NCI-H1417 (cell line): Measurements from ENCODE around the gene C6orf89.

ENCODE experiments used
- DNase-seq, 3 experiments: peaks; one replicate each; lab custom pipeline; 2025; lab: John Stamatoyannopoulos, UW

The C6orf89 gene

DNA sequence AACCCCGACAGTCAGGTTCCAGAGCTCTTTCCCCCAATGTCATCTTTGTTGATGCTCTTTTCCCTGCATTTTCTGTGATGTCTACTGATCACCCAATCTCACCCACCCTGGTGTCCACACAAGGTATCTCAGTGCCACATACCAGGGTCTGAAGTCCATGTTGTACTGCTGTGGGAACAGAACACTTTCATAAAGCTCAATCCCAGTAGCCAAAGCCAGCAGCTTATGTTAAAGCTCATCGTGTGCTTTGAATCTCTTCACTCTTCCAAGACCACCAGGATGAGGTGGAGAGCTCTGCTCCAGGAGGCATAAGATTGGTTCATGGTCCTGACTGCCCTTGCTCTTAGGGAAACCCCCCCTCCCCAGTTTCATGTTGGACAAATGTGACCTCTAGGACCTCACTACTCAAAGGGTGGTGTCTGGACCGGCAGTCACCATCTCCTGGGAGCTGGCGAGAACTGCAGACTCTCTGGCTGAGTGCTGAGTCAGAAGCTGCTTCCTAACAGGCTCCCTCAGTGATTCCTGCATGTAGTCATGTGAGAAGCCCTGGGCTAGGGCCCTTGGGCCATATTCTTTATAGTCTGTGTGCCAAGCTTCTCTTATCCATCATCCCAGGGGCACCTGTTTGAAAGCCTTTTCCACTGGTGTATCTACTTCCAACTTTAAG, 33.1 kb upstream of the C6orf89 start:
- DNase-seq, result no peak

DNA sequence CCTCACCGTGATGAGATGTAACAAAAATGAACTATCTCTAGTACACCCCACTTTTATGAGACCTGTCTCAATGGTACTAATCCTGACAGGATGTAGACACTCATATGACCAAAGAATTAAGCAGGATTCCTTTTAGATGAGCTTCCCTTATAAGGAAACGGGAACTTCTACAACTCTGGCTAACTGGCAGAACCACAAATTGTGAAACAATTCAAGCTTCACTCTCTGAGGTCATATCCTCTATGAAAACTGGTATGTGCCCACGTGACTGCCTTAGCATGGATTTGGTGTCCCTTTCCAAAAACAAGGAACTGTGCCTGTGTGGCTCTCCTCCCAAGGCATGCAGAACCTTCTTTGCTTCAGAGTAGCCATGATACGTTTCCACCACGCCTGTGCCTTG, 32.4 kb upstream of the C6orf89 start:
- no peak for DNase-seq

DNA sequence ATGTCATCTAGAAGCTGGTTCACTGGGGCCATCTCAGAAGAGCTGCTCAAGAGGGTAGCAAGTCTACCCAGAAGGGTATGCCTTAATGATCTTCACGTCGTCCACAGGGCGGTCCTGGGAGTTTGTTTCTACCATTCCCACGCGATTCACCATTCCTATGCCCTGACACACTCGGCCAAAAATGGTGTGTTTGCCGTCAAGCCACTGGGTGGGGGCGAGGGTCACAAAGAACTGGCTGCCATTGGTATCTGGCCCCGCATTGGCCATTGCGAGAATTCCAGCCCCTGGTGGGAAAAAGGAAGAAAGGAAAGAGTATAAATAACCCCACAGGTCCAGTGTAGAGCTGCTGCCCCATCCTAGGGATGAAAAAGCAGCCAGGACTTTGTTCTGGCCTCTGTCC, 30.0 kb upstream of the C6orf89 start:
- no peak for DNase-seq

DNA sequence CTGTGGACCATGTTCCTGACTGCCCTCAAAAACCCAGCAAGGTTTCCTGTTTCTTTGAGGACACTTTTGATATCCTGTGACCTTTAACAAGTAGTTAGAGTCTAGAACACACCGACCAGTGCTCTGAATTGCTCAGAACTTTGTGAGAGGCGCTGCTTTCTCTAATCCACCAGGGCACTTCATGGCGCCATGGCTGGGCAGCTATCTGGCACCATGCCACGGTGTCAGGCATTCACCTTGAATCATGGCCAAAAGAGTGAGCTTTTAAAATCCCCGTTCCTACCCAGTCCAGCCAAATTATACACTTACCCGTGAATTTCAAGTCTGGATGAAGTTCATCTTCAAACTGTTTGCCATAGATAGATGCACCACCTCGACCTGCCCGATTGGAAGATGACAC, 29.5 kb upstream of the C6orf89 start:
- peak in 1 of 3 experiments; percentile 11 for DNase-seq

GRCh38 chr6:36857325-36857724, 28.4 kb upstream of the C6orf89 start:
- DNase-seq, result no peak

GRCh38 chr6:36858407-36858981, 27.3 kb upstream of the C6orf89 start:
- no peak for DNase-seq

DNA sequence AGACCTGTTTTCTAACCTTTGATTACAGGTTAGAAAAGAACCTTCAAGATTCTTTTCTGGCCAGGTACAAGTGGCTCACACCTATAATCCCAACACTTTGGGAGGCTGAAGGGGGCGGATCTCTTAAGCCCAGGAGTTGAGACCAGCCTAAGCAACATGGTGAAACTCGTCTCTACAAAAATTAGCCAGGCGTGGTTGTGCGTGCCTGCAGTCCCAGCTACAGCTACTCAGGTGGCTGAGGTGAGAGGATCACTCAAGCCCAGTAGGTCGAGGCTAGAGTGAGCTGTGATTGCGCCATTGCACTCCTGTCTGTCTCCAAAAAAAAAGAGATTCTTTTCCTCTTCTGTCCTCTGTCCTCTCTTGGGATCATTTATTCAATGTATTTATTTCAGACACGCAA, 25.6 kb upstream of the C6orf89 start:
- no peak for DNase-seq

- DNase-seq, result no peak
Observed at GRCh38 chr6:36862164-36862847, 23.4 kb upstream of the C6orf89 start.

- DNase-seq, result no peak
Observed at GRCh38 chr6:36862848-36863382, 22.8 kb upstream of the C6orf89 start.

DNA sequence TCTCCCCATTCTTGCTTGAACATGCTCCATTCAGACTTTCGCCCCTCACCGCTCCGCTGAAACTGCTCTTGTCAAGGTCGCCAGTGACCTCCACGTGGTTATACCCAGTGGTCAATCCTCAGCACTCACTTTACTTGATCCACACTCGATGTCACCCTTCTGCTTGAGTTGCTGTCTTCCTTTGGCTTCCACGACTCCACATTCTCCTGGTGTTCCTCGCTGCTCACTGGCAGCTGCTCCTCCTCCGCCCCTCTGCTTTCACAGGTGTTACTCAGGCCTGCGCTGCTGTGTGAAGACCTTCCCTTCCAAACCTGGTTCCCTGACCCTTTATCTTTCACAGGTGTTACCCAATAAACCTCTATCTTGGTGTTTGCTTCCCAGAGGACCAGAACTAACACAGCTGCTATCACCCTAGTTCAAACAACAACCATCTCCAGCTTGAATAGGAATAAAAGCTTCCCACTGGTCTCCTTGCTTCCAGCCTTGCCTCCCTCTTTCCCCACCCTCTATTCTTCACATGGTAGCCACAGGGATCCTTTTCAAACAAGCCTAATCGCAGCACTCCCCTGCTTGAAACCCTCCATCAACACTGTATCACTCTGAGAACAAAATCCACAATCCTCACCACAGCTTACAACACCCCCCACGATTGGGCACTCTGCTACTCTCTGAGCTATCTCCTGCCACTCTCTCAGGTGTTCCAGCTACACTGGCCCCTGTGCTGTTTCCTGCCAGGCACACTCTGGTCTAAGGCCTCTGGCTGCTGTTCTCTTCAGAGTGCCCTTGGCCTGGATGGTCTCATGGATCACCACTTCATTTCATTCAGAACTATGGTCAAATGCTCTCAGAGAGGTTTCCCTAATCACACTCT, 21.8 kb upstream of the C6orf89 start:
- peak; percentile 19 to 90 (median 77) for DNase-seq

- DNase-seq, result peak in 2 of 3 experiments; percentile 8 to 61
Observed at GRCh38 chr6:36865835-36866234, 19.9 kb upstream of the C6orf89 start.

DNA sequence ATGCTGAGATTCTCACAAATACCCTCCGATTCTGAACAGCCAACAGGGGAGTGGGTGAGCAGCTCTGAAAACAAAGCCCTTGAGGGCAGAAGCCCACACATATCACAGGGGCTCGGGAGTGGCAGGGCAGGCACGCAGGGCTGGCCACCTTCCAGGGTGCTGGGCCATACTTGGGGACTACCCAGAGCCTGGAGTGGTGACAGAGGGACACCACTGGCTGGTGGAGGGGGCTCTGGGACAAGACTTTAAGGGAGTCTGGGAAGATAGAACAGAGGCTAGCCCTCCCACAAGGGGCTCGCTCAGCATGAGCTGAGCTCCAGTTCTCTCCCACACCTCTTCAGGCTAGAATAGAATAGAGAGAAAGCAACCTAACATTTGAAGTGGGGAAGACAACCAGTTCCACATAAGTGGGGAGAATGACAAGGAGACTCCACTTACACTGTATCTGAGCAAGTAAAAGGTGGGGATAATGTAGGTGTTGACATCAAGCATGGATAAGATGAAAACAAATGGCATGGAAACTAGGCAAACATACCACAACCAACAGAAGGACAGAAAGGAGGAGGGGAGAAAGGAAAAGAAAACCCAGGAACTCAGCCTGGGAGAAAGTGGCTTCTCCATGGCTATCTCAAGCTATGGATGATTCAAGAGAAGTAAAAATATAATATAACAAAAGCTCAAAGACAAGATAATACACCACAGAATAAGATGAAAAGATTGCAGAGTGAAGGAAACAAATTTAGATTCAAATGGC, 18.1 kb upstream of the C6orf89 start:
- DNase-seq, result peak in 1 of 3 experiments; percentile 47

GRCh38 chr6:36871686-36872085, 14.1 kb upstream of the C6orf89 start:
- no peak for DNase-seq

DNA sequence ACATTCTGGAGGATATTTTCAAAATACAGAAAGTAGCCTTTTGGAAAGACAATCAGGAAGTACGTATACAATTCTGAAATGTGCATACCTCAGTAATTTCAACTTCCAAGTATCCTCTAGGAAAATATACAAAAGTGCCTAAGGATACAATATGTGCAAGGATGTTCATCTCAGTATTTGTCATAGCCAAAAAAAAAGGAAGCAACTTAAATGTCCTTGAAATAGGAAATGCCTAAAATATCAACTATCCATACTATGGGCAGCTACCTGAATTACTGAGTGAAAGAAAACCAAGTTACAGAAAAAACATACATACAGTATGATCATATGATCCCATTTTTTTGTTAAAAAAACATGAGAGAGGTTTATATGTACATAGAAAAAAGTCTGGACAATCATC, 12.6 kb upstream of the C6orf89 start:
- no peak for DNase-seq

DNA sequence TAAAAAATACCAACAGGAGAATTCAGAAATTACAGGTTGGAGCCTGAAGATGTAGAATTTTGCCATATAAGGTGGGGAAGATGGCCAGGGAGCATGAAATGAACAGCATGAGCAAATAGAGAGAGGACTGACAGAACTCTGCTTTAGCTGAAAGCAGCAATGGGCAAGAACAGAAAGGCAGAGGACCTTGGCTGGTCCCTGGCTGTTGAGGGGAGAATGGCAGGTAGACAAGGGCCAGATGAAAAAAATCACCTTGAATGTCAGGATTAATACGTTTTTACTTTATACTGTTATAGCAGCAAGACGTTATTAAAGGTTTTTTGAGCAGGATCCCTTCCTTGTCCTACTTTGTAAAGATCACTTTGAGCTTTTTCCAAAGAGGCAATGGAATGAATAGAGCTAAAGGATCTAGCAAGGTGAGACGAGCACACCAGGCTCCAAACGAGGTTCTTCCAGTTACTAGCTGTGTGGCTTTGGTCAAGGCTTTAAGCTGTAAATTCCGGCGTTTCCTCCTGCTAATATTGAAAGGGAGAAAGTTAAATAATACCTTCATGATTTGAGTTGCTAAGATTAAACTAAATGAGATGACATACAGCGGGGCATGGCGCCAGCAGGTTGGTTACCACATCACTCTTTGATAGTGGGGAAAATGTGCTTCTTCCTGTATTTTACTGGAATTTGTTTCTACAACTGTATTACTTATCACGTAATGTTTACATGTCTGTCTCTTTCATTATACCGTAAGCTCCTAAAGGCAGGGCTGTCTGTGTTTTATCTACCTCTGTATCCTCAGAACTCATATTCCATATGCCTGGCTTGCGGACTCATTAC, 11.9 kb upstream of the C6orf89 start:
- DNase-seq, result peak in 2 of 3 experiments; percentile 24 to 58

DNA sequence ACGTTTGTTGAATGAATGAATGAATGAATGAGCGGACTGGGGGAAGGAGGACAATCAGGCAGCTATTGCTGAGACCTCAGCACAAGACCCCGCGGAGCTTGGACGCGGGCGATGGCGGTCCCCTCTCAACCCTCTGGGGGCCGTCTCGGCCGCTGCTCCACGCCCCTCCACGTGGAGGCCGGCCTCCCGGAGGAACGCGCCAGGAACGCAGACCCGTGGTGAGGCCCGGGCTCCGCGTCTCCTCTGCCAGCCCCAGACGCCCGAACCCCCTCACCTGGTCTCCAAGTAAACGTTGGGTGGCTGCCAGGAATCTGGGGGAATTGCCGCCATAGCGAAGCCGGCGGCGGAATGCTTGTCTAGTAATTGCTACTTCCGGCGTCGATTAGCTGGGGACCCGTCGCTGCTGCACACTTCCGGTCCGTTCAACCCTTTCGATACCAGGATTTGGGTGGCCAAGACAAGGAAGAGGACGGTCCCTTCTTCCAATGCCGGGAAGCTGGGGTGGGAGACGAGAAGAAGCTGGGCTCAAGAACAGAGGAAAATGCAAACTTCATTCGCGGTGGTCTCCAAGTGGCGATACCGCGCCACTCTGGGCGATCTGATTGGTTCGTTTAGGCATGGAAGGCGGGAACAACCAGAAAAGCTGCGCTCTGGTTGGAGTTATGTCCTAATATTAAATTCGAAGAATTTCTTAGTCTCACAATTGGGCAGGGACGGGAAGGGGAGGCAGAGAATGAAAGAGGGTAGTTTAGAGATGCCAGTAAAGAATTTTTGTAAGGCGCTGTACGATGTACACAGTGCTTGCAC, 11.1 kb upstream of the C6orf89 start, which contains the start of gene PPIL1:
TSS of gene PPIL1 (minus strand) at position 361 of the 807 bp plus-strand sequence. CDS start at position 330, 31 bp downstream.
- peak; percentile 95 to 99 (median 96) for DNase-seq

DNA sequence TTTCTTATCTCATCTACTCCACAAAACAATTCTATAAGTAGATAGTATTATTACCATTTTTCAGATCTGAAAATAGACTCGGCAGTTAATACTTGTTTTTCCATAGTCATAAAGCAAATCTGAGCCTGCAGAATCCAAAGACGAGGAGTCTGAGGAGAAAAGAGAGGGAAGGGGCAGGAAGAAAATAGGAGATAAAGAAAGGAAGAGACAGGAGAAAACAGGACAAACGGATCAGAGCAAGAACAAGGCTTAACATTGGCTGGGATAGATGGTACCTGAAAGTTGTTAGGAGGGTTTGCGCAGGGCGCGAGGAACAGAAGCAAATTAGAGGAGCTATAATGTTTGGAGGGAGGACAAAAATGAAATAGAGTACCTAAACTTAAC, 10.5 kb upstream of the C6orf89 start:
- DNase-seq, result no peak

GRCh38 chr6:36884610-36885009, 1.1 kb upstream of the C6orf89 start:
- DNase-seq, result no peak

DNA sequence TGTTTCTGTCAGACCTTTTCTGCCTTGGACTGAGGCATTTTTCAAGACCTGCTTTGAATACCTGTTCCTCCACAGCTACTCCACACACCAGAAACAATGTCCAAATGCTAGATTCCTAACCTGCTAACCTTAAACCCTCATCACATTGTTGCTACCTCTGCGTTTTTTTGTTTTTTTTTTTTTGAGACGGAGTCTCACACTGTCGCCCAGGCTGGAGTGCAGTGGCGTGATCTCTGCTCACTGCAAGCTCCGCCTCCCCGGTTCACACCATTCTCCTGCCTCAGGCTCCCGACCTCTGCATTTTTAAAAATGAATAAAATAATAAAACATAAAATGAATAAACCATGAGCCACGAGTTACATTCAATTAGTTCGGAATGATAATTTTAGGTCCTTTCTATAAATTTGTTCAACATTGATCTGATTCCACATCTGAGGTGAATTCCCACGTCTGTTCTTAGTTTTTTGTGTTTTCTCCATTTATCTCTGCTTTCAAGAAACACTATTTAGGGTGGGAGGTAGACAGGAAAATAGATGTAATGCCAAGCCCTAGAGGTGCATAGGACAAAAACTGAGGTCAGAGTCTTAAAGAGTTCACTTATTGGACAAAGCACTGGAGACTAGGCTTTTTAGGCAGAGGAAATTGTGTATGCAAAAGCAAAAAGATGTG, 1.3 kb downstream of the C6orf89 start:
- DNase-seq, result peak in 1 of 3 experiments; percentile 6
